ENCODE results near the gene KLHL6. TPM values are rescaled to one million over a fixed set of nuclear protein-coding genes. Genes with fewer than 3 reads are reported as not detected.

Gene KLHL6
- total and polyA plus RNA-seq, 12 donors: 0.34 to 7.5 (median 2.5) TPM

DNA sequence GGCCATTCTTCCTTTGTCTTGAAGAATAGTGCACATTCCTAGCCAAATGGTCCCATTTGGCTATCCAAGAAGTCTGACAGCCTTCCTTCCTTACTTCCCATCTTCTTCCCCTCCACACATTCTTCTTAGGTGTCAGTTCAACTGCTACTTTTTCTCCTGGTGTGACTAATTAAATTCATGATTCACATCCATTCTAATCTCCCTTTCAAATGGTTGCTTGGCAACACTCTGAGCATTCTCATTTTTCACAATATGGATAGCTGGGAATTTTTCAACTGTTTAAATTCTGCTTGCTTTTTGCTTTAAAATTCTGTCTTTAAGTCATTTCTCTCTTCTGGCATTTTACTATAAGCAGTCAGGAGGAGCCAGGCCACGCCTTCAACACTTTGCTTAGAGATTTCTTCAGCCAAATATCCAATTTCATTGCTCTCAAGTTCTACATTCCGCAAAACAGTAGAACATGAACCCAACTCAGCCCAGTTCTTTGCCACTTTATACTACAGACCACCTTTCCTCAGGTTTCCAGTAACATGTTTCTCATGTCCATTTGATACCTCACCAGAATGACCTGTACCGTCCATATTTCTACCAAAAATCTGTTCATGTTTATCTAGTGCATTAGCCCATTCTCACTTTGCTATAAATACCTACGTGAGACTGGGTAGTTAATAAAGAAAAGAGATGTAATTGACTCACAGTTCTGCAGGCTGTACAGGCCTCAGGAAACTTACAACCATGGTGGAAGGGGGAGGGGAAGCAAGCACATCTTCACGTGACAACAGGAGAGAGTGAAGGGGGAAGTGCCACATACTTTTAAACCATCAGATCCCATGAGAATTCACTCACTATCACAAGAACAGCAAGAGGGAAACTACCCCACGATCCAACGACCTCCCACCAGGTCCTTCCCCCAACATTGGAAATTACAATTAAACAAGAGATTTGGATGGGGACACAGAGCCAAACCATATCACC is 95.1 kb downstream of the KLHL6 start:
- no peak overlapping the region for H3K4me3 ChIP-seq
- no peaks in the 10 kb centered on the region for H3K36me3 ChIP-seq (replicated peaks in 1 of 2)
- H3K27ac ChIP-seq: no peak overlapping the region
- 89 to 93% (median 91%) methylated on average over 7 of the region's 7 CpGs for WGBS, 4 donors
- no peak for DNase-seq
- no peaks in the 10 kb centered on the region for H3K27me3 ChIP-seq
- no peaks in the 10 kb centered on the region for H3K4me1 ChIP-seq (replicated peaks in 1 of 2)
- no peaks in the 10 kb centered on the region for H3K9me3 ChIP-seq (replicated peaks in 1 of 3)
- intact Hi-C loops (cut with DNase I): no loop called here
- TF ChIP-seq POLR2A (IDR thresholded peaks at IDR 0.05): no peak
- TF ChIP-seq, protein P1, sequence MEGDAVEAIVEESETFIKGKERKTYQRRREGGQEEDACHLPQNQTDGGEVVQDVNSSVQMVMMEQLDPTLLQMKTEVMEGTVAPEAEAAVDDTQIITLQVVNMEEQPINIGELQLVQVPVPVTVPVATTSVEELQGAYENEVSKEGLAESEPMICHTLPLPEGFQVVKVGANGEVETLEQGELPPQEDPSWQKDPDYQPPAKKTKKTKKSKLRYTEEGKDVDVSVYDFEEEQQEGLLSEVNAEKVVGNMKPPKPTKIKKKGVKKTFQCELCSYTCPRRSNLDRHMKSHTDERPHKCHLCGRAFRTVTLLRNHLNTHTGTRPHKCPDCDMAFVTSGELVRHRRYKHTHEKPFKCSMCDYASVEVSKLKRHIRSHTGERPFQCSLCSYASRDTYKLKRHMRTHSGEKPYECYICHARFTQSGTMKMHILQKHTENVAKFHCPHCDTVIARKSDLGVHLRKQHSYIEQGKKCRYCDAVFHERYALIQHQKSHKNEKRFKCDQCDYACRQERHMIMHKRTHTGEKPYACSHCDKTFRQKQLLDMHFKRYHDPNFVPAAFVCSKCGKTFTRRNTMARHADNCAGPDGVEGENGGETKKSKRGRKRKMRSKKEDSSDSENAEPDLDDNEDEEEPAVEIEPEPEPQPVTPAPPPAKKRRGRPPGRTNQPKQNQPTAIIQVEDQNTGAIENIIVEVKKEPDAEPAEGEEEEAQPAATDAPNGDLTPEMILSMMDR (IDR thresholded peaks at IDR 0.05): no peak

DNA sequence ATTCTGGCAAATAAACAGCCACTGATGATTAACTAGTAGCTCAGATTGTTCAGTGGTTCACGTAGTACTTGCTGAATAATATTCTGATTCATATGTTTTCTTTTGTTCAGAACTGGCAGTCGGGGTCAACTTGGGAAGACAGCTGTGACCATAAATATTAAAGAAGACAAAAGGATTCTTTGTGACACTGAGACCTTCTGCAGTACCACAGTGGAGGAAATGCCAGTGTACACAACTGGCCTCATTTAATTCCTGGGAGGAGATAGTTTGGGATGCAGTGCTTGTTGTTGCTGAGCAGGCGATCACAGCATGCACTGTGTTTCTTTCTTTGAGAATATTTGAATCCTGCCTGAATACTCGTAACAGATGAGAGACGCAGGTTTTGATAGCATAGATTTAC is 100.4 kb downstream of the KLHL6 start:
- peak in 4 of 7 donors; percentile 13 to 29 (median 24) for DNase-seq
- Histone ChIP-seq H3K9me3 (replicated peaks in 1 of 3) (no peaks in the 10 kb centered on the region), H3K36me3 (replicated peaks in 1 of 2) (peaks cover 0 to 17% of the 10 kb centered on the region in 2 donors), H3K4me1 (replicated peaks in 1 of 2) (peaks cover 0 to 11% of the 10 kb centered on the region in 2 donors), H3K27me3 (no peaks in the 10 kb centered on the region), H3K4me3 (no peak overlapping the region), H3K27ac (peak overlapping the region in 1 of 5 donors; percentile 64)
- intact Hi-C loops (cut with DNase I): no loop called here
- WGBS, 4 donors: 32 to 44% (median 42%) methylated on average over 5 of the region's 5 CpGs
- TF ChIP-seq, protein P1 (IDR thresholded peaks at IDR 0.05): no peak
- TF ChIP-seq POLR2A (IDR thresholded peaks at IDR 0.05): peak in 1 of 2 donors; percentile 10

DNA sequence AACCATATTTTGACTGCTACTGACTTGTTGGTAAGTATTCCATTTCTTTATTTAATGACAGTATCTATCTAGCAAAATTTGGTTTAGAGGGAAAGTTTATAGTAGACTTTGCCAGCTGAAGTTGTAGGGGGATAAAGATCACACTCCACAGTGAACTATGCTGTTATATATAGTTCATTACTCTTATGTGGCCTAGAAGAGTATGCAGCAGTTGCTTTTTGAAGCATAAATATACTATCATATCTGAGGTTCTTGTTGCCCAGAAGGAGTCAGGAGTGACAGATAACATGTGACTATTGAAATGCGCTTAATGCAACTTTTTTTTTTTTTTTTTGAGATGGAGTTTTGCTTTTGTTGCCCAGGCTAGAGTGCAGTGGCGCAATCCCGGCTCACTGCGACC is 101.4 kb downstream of the KLHL6 start:
- no peaks in the 10 kb centered on the region for H3K9me3 ChIP-seq (replicated peaks in 1 of 3)
- 91 to 97% (median 95%) methylated on average over 4 of the region's 4 CpGs for WGBS, 4 donors
- peaks cover 0 to 17% of the 10 kb centered on the region in 2 donors for H3K36me3 ChIP-seq (replicated peaks in 1 of 2)
- TF ChIP-seq, protein P1 (IDR thresholded peaks at IDR 0.05): no peak
- TF ChIP-seq POLR2A (IDR thresholded peaks at IDR 0.05): no peak
- no peaks in the 10 kb centered on the region for H3K27me3 ChIP-seq
- H3K27ac ChIP-seq: peak overlapping the region in 2 of 5 donors; percentile 29 to 64
- intact Hi-C loops (cut with DNase I): no loop called here
- peaks cover 0 to 21% of the 10 kb centered on the region in 2 donors for H3K4me1 ChIP-seq (replicated peaks in 1 of 2)
- DNase-seq: no peak
- no peak overlapping the region for H3K4me3 ChIP-seq

DNA sequence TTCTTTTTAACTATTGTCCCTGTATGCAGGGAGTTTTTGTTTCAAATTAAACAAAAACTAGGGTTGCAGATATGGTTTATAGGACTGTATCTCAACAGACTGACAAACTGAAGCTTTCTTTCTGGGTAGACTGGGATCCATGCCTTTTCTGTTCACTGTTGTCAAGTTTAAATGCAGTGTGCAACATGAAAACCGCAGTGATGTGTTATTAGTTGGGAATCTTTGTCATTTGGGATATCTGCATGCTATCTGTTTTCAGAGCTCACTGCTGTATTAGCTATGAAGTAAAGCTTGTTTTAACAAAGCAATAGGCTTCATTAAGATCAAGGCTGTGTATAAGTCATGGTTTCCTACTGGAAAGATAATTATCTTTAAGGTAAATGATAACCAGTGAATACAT is 105.7 kb downstream of the KLHL6 start:
- Histone ChIP-seq H3K27me3 (no peaks in the 10 kb centered on the region), H3K27ac (peak overlapping the region in 4 of 5 donors; percentile 15 to 85 (median 43)), H3K36me3 (replicated peaks in 1 of 2) (peaks cover 0 to 17% of the 10 kb centered on the region in 2 donors), H3K4me3 (peak overlapping the region in 1 of 4 donors; percentile 79), H3K4me1 (replicated peaks in 1 of 2) (peaks cover 6 to 31% of the 10 kb centered on the region in 2 donors), H3K9me3 (replicated peaks in 1 of 3) (no peaks in the 10 kb centered on the region)
- no peak for DNase-seq
- TF ChIP-seq POLR2A (IDR thresholded peaks at IDR 0.05): no peak
- TF ChIP-seq, protein P1 (IDR thresholded peaks at IDR 0.05): no peak
- WGBS, 4 donors: 28 to 44% (median 36%) methylated on average over 1 of the region's 1 CpG
- intact Hi-C loops (cut with DNase I): no loop called here

Measured in adrenal gland (tissue), 12 donors.